GM18517 (cell line): ENCODE data around the gene TLX2.
"Not testable (repeated sequence)": the region's sequence is repeated elsewhere in the genome, so short reads cannot be mapped to it uniquely, and the experiment has no call there.

ENCODE experiments used
- ATAC-seq: cut with Tn5 transposase; IDR thresholded peaks from one replicate; pipeline ENCODE4 v1.9.1; 2021; ENCODE audit warnings: mild to moderate bottlenecking, moderate library complexity; ENCODE audit not compliant: unreplicated experiment

TLX2 gene

DNA sequence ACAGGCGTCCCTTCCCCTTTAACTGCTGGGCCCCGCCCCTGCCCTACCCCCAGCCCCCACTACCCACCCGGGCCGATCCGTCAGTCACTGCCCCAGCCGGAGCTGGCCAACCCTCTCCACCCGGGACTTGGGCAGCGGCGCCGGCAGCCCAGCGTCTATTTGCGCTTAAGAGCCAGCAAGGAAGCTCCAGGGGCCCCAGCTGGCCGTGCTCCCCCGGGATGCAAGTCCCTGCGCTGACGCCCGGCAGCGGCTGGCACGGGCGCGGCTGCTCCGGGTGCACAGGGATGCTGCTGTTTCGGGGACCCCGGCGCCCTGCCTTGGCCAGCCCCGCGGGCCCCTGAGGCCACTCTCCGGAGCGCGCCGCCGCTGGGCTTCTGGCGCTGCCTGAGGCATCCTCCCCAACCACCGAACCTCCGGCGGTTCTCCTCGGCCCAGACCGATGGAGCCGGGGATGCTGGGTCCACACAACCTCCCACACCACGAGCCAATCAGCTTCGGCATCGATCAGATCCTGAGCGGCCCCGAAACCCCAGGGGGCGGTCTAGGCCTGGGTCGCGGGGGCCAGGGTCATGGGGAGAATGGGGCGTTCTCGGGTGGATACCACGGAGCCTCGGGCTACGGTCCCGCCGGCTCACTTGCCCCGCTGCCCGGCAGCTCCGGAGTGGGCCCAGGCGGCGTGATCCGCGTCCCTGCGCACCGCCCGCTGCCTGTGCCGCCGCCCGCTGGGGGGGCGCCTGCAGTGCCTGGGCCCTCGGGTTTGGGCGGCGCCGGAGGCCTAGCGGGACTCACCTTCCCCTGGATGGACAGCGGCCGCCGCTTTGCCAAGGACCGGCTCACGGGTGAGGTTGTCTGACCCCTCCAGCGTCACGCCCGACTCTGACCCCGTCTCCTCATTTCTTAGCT is at the start of gene TLX2:
Gene TLX2 (plus strand): TSS at position 83 of the 903 bp plus-strand sequence. CDS start 357 bp downstream, at position 440.
- no peak for ATAC-seq

- not testable (repeated sequence) for ATAC-seq
Observed at GRCh38 chr2:74470742-74471141, 43.5 kb upstream of the TLX2 start.

GRCh38 chr2:74471332-74472065 is 42.8 kb upstream of the TLX2 start:
- no peak for ATAC-seq

GRCh38 chr2:74472086-74472944 is 41.9 kb upstream of the TLX2 start, which contains the start of gene MRPL53:
MRPL53 (minus strand) TSS chr2:74472680; CDS start chr2:74472660, 20 bp downstream.
- ATAC-seq: peak; percentile 81

- ATAC-seq: no peak
Observed at GRCh38 chr2:74472945-74473258, 41.3 kb upstream of the TLX2 start.

- no peak for ATAC-seq
Observed at GRCh38 chr2:74474481-74474880, 39.8 kb upstream of the TLX2 start.

- ATAC-seq: no peak
Observed at GRCh38 chr2:74474899-74475298, 39.4 kb upstream of the TLX2 start.

DNA sequence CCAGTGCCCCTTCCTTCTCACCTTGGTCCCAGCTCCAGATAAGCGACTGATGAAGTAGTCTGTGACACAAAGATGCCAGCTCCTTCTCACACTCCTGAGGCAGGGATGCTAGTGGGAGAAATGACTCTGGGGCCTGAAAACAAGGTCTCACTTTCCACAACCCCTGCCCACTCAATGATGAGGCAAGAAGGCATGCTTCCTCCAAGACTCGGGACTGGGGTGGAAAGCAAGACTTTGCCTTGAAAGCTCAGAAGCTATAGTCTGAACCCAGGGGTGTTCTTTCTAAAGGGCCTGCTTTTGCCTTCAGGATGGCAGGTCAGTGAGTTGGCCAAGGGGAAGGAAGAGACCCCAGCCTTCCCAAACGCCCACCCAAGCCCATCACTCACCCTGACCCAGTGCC is 32.8 kb upstream of the TLX2 start:
- no peak for ATAC-seq

DNA sequence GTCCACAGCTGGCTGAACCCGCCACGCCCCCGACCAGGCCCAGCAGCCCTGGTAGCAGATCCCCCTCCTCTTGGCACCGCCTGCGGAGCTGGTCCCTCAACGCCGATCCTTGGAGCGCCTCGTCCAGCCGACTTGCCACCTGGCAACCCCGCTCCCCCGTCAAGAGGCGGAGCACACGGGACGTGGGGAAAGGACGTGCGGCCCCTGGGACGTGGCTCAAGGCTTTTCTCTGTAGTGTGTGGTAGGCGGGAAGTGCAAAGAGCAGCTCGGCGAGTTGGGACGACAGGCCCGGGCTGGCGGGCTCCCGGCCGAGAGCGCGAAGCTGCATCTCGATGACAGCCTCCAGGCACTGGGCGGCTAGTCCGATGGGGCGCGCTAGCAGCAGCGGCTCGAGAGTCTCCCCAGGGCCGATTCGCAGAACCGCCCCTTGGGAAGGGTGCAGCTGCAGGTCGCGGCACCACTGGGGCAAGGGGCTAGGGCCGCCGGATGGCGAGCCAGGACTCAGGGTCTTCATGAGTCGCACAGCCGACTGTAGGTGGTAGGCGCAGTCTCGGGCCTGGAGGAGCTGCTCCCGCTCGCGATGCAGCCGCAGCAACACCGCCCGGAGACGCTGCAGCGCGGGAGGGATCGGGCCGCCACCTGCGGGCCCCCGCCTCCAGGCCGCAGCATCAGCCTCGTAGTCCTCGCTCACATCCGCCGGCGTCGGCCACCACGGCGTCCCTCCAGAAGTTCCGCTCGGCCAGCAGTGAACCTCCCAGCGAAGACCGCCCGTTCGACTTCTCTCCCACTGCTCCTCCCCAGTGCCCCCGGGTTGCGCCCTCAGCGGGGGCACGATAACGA is 32.1 kb upstream of the TLX2 start:
- peak; percentile 38 for ATAC-seq

DNA sequence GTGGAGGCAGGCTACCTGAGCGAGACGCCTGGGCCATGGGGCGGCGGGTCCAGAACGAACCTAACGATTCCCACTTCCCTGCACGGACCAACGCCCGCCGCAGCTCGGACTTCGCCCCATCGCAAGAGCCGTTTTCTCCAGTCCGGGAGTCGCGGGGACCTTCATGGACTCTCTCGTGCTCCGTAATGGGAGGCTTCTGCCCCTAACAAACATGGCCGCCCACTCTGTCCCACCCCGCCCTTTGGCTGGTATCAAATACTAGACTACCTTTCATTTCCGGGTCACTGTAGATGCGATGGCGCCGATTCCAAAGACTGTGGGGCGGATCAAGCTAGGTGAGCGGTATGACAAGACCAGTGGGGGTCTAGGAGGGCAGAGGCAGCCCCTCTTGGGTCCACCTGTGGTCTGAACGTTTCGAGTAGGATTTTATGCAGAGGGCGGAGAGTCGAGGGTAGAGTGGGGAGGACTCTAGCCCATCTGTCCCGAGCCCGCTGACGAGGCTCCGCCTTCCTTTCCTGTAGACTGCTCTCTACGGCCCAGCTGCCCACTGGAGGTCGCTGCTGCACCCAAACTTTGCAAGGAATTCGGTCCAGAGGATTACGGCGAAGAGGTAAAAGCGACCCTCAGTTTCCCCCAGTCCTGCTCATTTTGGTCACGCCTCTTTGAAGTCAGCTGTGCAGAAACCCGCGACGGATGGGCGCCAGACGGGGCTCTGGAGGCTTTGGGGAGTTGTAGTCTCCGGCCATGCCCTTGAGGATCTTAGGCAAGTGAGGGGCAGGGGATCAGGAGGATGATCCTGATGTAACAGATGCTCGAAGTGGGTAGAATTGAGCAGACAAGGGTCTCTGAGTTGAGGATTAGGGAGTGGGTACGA is 31.2 kb upstream of the TLX2 start, which contains the start of the genes CCDC142 and TTC31:
Gene CCDC142 (minus strand): TSS at position 198 of the 874 bp plus-strand sequence. CDS start 161 bp downstream, at position 37.
Gene TTC31 (plus strand): TSS at position 281 of the 874 bp plus-strand sequence. CDS start 15 bp downstream, at position 296.
- peak; percentile 93 for ATAC-seq

GRCh38 chr2:74483675-74484164 is 30.5 kb upstream of the TLX2 start:
- ATAC-seq: not testable (repeated sequence)

- ATAC-seq: no peak
Observed at GRCh38 chr2:74486141-74486540, 28.1 kb upstream of the TLX2 start.

- ATAC-seq: no peak
Observed at GRCh38 chr2:74488643-74489481, 25.4 kb upstream of the TLX2 start.

DNA sequence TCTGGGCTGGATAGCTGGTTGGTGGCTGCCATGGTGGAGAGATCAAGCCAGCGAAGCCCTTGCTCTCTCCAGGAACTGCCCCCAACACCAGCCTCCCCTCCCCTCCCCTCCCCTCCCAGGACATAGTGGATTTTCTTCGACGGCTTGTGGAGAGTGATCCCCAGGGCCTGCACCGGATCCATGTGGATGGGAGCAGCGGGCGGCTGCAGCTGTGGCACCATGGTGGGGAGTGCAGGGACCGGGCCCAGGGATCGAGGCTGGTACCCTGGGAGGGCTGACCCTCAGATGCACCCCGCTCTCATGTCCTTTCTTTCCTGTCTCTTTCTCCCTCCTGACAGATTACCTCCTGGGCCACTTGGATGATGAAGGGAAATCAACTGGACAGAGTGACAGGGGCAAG is 24.3 kb upstream of the TLX2 start:
- ATAC-seq: no peak

- no peak for ATAC-seq
Observed at GRCh38 chr2:74491648-74492544, 22.4 kb upstream of the TLX2 start.

GRCh38 chr2:74493546-74493945 is 20.7 kb upstream of the TLX2 start:
- ATAC-seq: no peak

DNA sequence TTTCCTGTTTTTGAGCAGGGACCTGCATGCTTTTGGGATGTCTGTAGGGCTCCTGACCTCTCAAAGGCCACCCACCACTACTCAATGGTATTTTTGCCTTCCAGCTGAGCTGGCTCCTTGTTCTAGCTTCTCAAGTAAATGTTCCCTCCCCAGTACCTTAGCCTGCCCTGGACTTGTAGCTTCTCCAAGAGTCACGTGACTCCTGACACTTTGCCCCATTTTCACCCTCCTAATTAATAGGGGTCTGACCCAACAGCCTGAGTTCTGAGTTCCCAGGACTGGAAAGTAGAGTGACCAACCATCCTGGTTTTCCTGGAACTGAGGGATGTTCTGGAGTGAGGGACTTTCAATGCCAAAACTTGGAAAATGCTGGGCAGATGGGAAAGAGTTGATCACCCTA is 18.8 kb upstream of the TLX2 start:
- no peak for ATAC-seq
